HS-27A (cell line): ENCODE data around the gene FDXACB1.
A peak's percentile ranks its signal among the peaks of the same experiment; 100 is the strongest.
"Not testable (repeated sequence)": the region's sequence is repeated elsewhere in the genome, so short reads cannot be mapped to it uniquely, and the experiment has no call there.

ENCODE experiments used
- DNase-seq: peaks from one replicate; pipeline ENCODE4 v3.0.0-alpha.2; 2012; ENCODE audit warnings: low read depth, missing footprints

The FDXACB1 gene

GRCh38 chr11:111908639-111909305 is 29.8 kb upstream of the FDXACB1 start:
- DNase-seq, result no peak

GRCh38 chr11:111906680-111907079 is 27.7 kb upstream of the FDXACB1 start:
- no peak for DNase-seq

- DNase-seq, result no peak
Observed at GRCh38 chr11:111905411-111905810, 26.4 kb upstream of the FDXACB1 start.

GRCh38 chr11:111886844-111887243 is 7.9 kb upstream of the FDXACB1 start:
- no peak for DNase-seq

GRCh38 chr11:111886032-111886431 is 7.1 kb upstream of the FDXACB1 start:
- DNase-seq, result no peak

- DNase-seq, result not testable (repeated sequence)
Observed at GRCh38 chr11:111885053-111885452, 6.1 kb upstream of the FDXACB1 start.

GRCh38 chr11:111882202-111882601 is 3.2 kb upstream of the FDXACB1 start:
- no peak for DNase-seq

GRCh38 chr11:111879637-111879960 is 634 bp upstream of the FDXACB1 start:
- no peak for DNase-seq

GRCh38 chr11:111878385-111878848 is 548 bp downstream of the FDXACB1 start:
- DNase-seq, result peak; percentile 23

- no peak for DNase-seq
Observed at GRCh38 chr11:111871693-111872161, 7.2 kb downstream of the FDXACB1 start.

- peak; percentile 49 for DNase-seq
Observed at GRCh38 chr11:111870886-111871692, 7.9 kb downstream of the FDXACB1 start, which contains the start of gene ALG9. Gene ALG9 (minus strand): TSS chr11:111871581. CDS start chr11:111871482, 99 bp downstream.

- DNase-seq, result no peak
Observed at GRCh38 chr11:111870522-111870885, 8.5 kb downstream of the FDXACB1 start.

- DNase-seq, result no peak
Observed at GRCh38 chr11:111870113-111870512, 8.9 kb downstream of the FDXACB1 start.

GRCh38 chr11:111860257-111860656 is 18.7 kb downstream of the FDXACB1 start:
- no peak for DNase-seq

GRCh38 chr11:111855506-111855905 is 23.5 kb downstream of the FDXACB1 start:
- no peak for DNase-seq

- no peak for DNase-seq
Observed at GRCh38 chr11:111852103-111852502, 26.9 kb downstream of the FDXACB1 start.

- no peak for DNase-seq
Observed at GRCh38 chr11:111851636-111852035, 27.3 kb downstream of the FDXACB1 start.

- no peak for DNase-seq
Observed at GRCh38 chr11:111851067-111851466, 27.9 kb downstream of the FDXACB1 start.

- DNase-seq, result no peak
Observed at GRCh38 chr11:111849631-111850030, 29.3 kb downstream of the FDXACB1 start.

- no peak for DNase-seq
Observed at GRCh38 chr11:111846636-111847035, 32.3 kb downstream of the FDXACB1 start.

GRCh38 chr11:111846063-111846462 is 32.9 kb downstream of the FDXACB1 start:
- no peak for DNase-seq

- DNase-seq, result no peak
Observed at GRCh38 chr11:111845276-111846028, 33.5 kb downstream of the FDXACB1 start.

- no peak for DNase-seq
Observed at GRCh38 chr11:111843661-111844060, 35.3 kb downstream of the FDXACB1 start.
